OCI-LY3 (cell line): ENCODE data around the gene HNRNPL.

Source experiments
- H2AFZ ChIP-seq: fragments of 200-600, 300-600 bp; shearing (Covaris generic); 2 replicates; pipeline ENCODE4 v1.6.0; 2014; ENCODE audit warnings: antibody characterized with exemption, low read depth, low read length
- H3K27ac ChIP-seq: fragments of 200-600, 300-600 bp; sonication (generic); 2 replicates; pipeline ENCODE4 v1.5.1; 2014; ENCODE audit warnings: mild to moderate bottlenecking, low read length, moderate library complexity, mixed read lengths
- H3K27me3 ChIP-seq: fragments of 200-600, 300-600 bp; sonication (generic); 2 replicates; pipeline ENCODE4 v1.6.1; 2014; ENCODE audit warnings: low read depth, low read length, mixed read lengths
- H3K36me3 ChIP-seq: fragments of 200-600, 300-600 bp; sonication (generic); replicated peaks from 2 replicates; pipeline ENCODE3; 2014; ENCODE audit warnings: low read depth, low read length, mixed read lengths
- H3K4me1 ChIP-seq: fragments of 300-600, 200-600 bp; sonication (generic); 2 replicates; pipeline ENCODE4 v1.6.1; 2014; ENCODE audit warnings: low read length, mixed read lengths
- H3K4me2 ChIP-seq: fragments of 200-600, 300-600 bp; sonication (generic); 2 replicates; pipeline ENCODE4 v1.6.1; 2014; ENCODE audit warnings: low read length, mixed read lengths
- H3K4me3 ChIP-seq: fragments of 300-600, 200-600 bp; sonication (generic); 2 replicates; pipeline ENCODE4 v1.5.1; 2014; ENCODE audit warnings: antibody characterized with exemption, mild to moderate bottlenecking, low read length, moderate library complexity
- H3K79me2 ChIP-seq: fragments of 300-600, 200-600 bp; shearing (Covaris generic); 2 replicates; pipeline ENCODE4 v1.6.1; 2014; ENCODE audit warnings: mild to moderate bottlenecking, low read length, mixed read lengths
- H3K9ac ChIP-seq: fragments of 300-600, 200-600 bp; shearing (Covaris generic); 2 replicates; pipeline ENCODE4 v1.6.0; 2014; ENCODE audit warnings: mild to moderate bottlenecking, low read length, moderate library complexity
- H3K9me3 ChIP-seq: fragments of 200-600, 300-600 bp; shearing (Covaris generic); 2 replicates; pipeline ENCODE4 v1.6.1; 2014; ENCODE audit warnings: low read length, mixed read lengths; ENCODE audit not compliant: insufficient read depth
- H4K20me1 ChIP-seq: fragments of 200-600, 300-600 bp; sonication (generic); 2 replicates; pipeline ENCODE4 v1.6.1; 2016; ENCODE audit warnings: low read length, mixed read lengths; ENCODE audit not compliant: insufficient read depth
- EZH2phosphoT487 ChIP-seq: fragments of 200-600 bp; shearing (Covaris generic); IDR thresholded peaks from 2 replicates; pipeline ENCODE4 v1.6.1; 2018; ENCODE audit warnings: antibody characterized with exemption, mixed run types, low read depth
- TF ChIP-seq, protein P1 (sequence below): fragments of 200-600, 300-600 bp; sonication (generic); IDR thresholded peaks from 2 replicates; pipeline ENCODE4 v1.5.1; 2014; ENCODE audit warnings: antibody characterized with exemption, low read length, low read depth

HNRNPL gene

DNA sequence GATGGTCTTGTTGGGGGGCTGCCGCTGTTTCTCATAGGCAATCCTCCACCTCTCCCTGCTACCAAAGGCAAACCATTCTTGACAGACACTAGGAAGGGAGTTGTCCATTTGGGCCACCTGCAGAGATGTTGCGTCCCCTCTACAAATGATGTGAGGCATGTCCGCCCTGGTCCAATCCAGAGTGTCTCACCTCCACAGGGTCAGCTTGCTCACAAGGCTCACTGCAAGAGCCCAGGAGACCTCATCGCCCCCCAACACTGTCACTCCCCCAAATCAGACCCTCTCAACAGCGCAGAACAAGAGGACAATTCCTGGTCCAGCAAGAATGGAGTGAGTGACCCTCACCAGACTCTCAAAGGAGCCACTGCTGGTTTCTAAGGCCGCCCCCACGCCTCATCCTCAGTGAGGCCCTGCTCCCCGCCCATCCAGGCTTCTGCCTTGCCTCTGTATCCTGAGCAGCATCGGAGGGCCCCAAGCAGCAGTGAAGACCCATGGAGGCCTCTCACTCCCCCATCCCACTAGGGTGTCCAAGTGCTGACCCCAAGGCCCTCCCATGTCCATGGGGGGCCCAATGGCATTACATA is 6.5 kb downstream of the HNRNPL start:
- Histone ChIP-seq H3K27ac (no peak overlapping the region), H3K9me3 (no peaks in the 10 kb centered on the region), H3K4me2 (no peak overlapping the region), H3K79me2 (peaks cover 76% of the 10 kb centered on the region), H3K4me3 (no peak overlapping the region), H2AFZ (no peak overlapping the region), H3K4me1 (peaks cover 8% of the 10 kb centered on the region), H4K20me1 (peaks cover 75% of the 10 kb centered on the region), H3K36me3 (peaks cover 91% of the 10 kb centered on the region), H3K27me3 (no peaks in the 10 kb centered on the region), H3K9ac (no peak overlapping the region)
- TF ChIP-seq, protein P1, sequence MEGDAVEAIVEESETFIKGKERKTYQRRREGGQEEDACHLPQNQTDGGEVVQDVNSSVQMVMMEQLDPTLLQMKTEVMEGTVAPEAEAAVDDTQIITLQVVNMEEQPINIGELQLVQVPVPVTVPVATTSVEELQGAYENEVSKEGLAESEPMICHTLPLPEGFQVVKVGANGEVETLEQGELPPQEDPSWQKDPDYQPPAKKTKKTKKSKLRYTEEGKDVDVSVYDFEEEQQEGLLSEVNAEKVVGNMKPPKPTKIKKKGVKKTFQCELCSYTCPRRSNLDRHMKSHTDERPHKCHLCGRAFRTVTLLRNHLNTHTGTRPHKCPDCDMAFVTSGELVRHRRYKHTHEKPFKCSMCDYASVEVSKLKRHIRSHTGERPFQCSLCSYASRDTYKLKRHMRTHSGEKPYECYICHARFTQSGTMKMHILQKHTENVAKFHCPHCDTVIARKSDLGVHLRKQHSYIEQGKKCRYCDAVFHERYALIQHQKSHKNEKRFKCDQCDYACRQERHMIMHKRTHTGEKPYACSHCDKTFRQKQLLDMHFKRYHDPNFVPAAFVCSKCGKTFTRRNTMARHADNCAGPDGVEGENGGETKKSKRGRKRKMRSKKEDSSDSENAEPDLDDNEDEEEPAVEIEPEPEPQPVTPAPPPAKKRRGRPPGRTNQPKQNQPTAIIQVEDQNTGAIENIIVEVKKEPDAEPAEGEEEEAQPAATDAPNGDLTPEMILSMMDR, result no peak
- no peak for TF ChIP-seq EZH2phosphoT487

DNA sequence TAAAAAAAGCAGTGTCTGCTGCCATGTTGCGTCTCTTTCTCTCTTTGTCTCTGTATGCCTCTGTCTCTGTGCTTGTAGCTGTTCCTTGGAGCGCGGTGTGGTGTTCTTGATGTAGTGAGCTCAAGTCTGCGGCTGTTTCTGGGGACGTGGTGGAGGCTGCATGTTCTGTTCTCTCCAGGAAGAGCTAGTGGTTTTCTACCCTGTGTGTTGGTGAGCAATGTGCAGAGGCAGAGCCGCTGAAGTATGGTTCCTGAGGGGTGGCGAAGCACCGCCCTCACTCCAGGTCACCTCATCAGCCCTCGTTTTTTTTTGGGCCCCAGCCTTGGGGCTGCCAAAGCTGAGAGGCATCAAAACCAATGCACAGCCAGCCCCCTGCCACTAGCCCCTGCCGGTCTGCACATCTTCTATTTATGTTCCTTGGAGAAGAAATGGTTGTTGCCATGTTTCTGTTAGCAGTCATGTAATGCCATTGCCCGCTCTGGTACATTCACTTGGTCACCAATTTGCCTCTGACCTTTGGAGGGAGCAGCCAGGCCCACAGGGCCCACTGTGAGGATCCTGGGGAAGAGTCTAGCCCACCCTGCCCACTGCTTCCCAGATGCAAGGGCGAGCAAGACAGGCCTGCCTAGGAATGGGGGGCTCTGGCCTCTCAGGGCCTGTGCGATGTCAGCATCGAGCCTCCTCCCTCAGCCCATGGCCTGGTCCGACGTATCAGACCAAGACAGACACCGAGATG is 7.2 kb downstream of the HNRNPL start:
- H3K4me3 ChIP-seq, result no peak overlapping the region
- no peaks in the 10 kb centered on the region for H3K27me3 ChIP-seq
- no peaks in the 10 kb centered on the region for H3K9me3 ChIP-seq
- TF ChIP-seq, protein P1, result no peak
- TF ChIP-seq EZH2phosphoT487, result no peak
- peaks cover 69% of the 10 kb centered on the region for H4K20me1 ChIP-seq
- peaks cover 93% of the 10 kb centered on the region for H3K36me3 ChIP-seq
- no peak overlapping the region for H2AFZ ChIP-seq
- peaks cover 70% of the 10 kb centered on the region for H3K79me2 ChIP-seq
- no peak overlapping the region for H3K27ac ChIP-seq
- peaks cover 2% of the 10 kb centered on the region; the same call in 1 of the 2 replicates for H3K4me1 ChIP-seq
- no peak overlapping the region for H3K9ac ChIP-seq
- H3K4me2 ChIP-seq, result no peak overlapping the region

DNA sequence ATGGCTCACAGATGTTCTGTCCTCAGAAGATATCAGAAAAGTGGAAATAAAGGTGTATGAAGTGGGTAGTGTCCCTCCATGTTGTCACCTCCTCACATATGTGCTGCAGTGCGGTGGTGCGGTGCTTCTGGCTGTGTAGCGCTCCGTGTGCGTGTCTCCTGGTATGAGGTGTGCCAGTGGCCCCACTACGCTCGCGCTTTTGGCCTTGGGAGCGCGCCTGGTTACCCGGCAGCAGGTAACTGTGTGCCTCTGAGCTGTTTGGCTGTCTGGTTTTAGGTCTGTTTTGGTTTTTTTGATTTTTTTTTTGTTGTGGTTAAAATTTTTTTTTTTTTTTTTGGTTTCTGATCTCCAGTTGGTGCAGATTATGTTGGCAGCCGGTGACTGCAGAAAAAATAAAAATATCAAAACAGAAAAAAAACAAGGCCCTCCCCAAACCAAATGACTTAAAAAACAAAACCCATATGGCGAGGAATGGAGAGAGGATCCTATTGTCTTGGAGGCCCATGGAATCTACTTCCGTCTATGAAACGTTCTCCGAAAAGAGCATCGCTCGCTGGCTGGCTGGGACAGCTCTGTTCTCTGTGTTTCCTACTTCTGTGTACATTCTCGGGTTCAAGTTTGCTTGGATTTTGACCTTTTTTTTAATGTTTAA is 7.9 kb downstream of the HNRNPL start:
- H3K4me1 ChIP-seq, result no peaks in the 10 kb centered on the region
- peaks cover 63% of the 10 kb centered on the region for H3K79me2 ChIP-seq

More for the DNA sequence above, 7.9 kb downstream of the HNRNPL start:
- H3K27ac ChIP-seq, result no peak overlapping the region
- H3K4me2 ChIP-seq, result no peak overlapping the region
- TF ChIP-seq EZH2phosphoT487, result no peak
- TF ChIP-seq, protein P1, result no peak
- H3K9ac ChIP-seq, result no peak overlapping the region
- H2AFZ ChIP-seq, result no peak overlapping the region
- no peak overlapping the region for H3K4me3 ChIP-seq
- H3K36me3 ChIP-seq, result peaks cover 93% of the 10 kb centered on the region
- H3K27me3 ChIP-seq, result no peaks in the 10 kb centered on the region
- peaks cover 65% of the 10 kb centered on the region for H4K20me1 ChIP-seq
- no peaks in the 10 kb centered on the region for H3K9me3 ChIP-seq
